HG03280 (cell line): ENCODE data around the gene TMEM37.

Source experiments
- ATAC-seq: cut with Tn5 transposase; IDR thresholded peaks from one replicate; pipeline ENCODE4 v1.9.1; 2021; ENCODE audit warnings: mild to moderate bottlenecking, moderate library complexity; ENCODE audit not compliant: unreplicated experiment

Gene TMEM37

GRCh38 chr2:119451336-119452050 is 19.8 kb downstream of the TMEM37 start:
- no peak for ATAC-seq

- no peak for ATAC-seq
Measured at GRCh38 chr2:119453972-119454593, 22.4 kb downstream of the TMEM37 start.

- ATAC-seq = no peak
Measured at GRCh38 chr2:119455066-119455718, 23.5 kb downstream of the TMEM37 start.

DNA sequence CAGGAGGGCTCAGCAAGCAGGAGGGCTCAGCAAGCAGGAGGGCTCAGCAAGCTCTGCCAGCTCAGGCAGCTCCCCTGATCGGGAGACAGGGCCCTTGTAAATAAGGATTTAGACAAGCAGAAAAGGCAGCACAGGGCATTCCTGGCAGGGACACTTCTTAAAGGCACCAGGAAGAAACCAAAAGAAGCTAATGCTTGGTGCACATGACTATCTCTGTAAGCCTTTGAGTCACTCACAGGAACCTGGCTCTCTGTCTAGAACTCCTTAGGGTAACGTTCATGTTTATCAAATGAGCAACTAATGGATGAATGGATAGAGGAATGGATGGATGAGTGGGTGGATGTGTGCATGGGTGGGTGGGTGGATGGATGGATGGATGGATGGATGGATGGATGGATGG is 28.4 kb downstream of the TMEM37 start:
- ATAC-seq = no peak

DNA sequence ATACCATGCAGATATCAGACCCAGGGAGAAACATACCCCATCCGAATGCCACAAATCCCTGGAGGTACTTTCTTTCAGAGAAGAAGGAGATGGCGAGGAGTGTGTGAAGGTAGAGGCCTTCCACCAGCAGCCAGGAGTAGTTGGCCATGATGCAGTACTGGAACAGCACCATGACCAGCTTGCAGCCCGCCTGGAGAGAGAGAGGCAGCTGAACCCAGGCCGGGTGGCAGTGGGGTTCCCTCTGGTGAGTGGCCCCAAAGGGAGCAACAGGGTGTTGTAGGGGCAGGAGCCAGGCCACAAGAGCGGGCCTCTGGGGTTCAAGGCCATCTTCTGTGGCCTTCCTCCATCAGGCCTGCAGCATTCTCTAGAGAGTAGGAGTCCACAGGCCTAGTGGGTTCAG is 30.2 kb downstream of the TMEM37 start:
- no peak for ATAC-seq

DNA sequence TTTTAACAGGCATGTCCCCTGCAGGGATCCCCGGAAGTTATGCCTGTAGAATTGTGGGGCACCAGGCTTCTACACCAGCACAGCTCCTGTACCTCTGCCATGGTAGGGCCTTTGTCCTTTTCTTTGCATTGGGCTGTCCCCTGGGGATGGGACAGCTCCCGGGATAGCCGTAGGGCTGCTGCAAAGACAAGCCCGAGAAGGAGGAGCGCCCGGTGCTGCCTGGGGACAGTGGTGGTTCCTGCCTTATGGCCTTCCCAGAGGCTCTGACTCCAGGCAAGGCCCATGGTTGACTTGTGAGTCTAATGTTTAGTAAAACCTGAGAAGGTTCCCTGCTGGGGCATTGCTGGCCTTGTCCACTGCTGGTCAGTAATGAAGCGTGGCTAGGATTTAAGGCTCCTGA is 30.9 kb downstream of the TMEM37 start:
- ATAC-seq = no peak

DNA sequence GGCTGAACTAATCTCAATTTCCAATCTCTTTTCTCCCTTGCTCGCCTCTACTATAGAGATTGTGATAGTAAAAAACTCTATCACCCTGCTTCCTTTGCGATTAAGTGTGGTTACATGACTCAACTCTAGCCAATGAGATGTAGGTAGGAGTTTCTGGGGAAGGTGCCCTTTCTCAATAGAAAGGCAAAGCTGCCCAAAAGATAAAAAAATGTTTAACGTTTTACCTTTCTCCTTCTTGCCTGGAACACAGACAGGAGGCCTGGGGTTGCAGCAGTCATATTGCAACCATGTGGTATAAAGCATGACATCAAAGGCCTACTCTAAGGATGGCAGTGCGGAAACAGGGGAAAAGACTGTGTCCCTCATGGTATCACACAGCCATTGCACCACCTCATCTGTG is 31.5 kb downstream of the TMEM37 start:
- no peak for ATAC-seq

- no peak for ATAC-seq
Measured at GRCh38 chr2:119463990-119464389, 32.3 kb downstream of the TMEM37 start.

DNA sequence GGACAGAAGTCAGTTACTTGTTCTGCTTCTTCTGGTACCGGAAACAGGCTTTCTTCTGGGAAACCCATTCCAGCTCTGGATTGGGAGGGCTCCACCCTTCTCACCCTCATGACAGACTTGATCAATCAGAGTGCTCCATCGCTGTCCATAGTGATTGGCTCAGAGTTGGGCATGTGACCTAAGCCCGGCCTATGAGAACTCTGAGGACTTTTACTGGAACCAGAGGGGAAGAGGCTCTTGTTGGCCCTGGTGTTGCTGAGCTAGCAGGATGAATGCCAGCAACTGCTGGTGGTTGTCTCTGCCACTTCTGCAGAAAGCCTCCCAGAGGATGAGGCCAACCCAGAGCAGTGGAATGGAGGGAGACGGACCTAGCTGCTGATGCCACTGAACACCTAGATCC is 33.3 kb downstream of the TMEM37 start:
- no peak for ATAC-seq

DNA sequence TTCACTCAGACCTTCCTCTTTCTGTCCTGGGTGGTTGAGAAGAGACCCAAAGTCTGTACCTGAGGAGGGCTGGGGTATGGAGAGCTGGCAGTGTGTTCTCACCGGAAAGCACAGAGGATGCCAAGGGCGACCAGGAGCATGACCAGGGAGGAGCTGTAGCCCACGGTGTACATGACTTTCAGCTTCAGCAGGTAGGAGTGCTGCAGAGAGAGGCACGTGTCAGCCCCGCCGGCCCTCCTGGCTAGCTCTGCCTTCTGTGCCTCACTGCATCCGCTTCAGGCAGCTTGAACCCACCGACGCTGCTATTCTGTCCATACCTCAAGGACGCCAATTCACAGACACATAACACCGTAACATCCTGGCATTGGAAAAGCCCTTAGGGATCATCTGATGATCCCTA is 34.0 kb downstream of the TMEM37 start:
- no peak for ATAC-seq

GRCh38 chr2:119466373-119466772 is 34.7 kb downstream of the TMEM37 start:
- ATAC-seq = no peak

DNA sequence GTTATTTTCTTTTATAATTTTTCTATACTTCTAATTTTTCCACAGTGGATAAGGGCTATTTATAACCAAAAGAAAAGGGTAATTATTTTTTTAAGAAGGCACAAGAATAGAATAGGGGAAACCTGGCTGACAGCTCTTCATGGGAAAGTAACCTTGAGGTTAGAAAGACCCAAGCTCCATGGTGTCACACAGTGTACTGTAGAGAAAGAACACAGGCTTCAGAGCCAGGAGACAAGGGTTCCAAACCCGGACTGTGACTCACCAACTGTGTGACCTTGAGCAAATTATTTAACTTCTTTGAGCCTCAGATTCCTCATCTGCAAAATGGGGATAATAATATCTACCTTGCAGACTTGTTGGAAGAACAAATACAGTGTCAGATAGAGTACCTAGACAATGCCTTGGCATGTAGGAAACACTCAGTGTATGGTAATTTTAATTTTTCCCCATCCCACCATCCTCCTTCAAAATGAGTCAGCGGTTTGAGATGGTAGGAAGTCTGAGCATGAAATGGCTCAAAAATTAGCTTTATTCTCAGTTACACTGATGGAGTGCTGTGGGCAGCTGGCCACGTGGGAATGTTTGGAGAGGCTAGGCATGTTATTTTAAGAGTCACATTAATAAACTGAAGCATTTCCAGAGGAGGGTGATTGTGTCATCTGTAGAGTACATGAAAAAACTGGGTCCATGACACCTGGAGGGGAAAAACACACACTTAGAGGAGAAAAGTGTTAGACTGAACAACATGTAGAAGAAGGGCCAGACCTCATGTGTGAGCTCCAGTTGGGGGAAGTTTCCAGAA is 36.7 kb downstream of the TMEM37 start:
- no peak for ATAC-seq

GRCh38 chr2:119469131-119469530 is 37.5 kb downstream of the TMEM37 start:
- ATAC-seq = no peak

DNA sequence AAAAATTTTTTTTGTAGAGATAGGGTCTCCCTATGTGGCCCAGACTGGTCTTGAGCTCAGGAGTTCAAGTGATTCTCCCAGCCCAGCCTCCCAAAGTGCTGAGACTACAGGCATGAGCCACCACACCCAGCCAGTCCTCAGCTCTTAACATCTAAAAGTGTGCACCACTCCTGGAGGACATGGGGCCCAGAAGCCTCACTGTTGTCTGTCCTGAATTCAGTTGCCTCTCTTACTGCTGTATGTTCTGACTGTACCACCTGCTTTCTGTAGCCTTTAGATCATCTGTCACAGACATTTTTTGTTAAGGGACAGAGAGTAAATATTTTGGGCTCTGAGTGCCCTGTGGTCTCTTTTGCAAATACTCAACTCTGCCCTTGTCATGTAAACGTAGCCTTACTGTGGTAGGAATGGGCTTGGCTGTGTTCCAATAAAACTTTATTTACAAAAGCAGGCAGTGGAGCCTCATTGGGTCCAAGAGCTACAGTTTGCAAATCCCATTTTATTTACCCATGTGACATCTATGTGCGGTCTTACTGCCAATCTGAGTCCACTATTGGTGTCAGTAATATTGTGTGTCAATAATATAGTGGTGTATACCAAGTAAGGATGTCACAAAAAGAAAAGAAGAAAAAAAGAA is 38.1 kb downstream of the TMEM37 start:
- no peak for ATAC-seq

DNA sequence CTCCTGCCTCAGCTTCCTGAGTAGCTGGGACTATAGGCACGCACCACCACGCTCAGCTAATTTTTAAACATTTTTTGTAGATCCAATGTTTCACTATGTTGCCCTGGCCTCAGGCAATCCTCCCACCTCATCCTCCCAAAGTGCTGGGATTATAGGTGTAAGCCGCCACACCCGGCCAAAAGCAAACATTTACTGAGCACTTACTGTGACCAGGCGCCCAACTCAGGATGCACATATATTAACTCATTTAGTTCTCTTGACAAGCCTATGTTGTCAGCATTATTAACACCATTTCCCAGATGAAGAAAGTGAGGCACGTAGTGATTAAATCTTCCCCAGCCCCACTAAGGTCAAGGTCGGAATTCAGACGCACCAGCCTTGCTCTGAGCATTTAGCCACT is 41.1 kb downstream of the TMEM37 start:
- no peak for ATAC-seq

- no peak for ATAC-seq
Measured at GRCh38 chr2:119473621-119474370, 42.1 kb downstream of the TMEM37 start.

DNA sequence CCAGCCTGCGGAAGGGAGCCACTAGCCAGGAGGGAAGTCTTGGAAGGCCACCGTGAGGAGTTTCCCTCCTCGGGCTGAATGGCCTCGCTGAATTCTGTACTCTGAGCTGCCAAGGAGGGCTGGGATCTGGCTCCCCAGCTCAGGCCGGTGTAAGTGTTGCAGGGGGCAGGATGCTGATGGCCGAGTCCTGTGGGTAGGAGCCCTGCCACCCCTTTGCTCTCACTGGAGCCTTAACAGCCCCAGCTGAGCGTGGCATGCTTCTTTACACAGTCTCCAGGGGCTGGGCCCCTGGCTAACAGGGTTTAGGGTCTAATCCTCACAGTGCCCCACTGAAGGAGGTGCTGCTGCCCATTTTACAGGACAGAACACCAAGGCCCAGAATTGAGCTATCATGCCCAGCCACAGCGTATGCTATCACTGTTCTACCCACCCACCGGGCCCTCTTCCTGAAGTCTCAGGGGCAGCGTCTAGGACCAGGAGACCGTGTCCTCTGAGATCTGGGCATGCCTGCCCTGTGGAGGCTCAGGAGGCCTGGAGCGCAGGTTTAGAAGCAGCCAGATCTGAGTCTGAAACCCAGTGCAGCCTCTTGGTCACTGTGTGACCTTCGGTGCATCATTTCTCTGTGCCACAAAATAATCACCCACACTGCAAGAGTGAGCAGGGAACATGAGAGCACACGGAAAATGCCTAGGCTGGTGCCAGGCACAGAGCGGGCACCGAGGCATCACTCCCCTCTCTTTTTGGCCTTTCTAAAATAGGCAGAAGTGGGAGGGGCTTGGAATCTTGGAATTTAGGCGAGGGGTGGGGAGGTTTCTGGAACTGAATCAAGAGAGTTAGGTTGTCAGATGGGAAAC is 42.9 kb downstream of the TMEM37 start:
- ATAC-seq = no peak

GRCh38 chr2:119475225-119475856 is 43.7 kb downstream of the TMEM37 start:
- ATAC-seq = no peak

DNA sequence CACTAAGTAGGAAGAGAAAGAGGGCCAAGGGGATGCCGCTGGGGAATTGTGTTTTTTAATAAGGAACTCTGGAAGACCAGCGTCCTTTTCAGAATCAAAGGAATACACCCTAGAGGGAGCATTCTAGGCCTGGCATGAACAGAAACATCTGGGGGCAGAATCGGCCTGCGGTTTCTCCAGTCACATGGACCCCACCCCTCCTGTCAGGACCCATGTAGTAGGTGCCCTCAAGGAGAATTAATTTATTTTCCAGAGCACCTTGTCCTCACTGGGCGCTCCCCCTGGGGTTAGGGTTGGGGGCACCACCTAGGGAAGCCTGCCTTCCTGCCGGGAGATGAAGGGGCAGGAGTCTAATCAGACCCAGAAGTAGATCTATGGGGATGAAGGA is 44.2 kb downstream of the TMEM37 start:
- no peak for ATAC-seq
